HCT116 (cell line): ENCODE results near the gene MAGED1. TPM values are rescaled to one million over a fixed set of nuclear protein-coding genes. Genes with fewer than 3 reads are reported as not detected.

Source experiments
- ATAC-seq: fragments of 200-7000 bp; cut with Tn5 transposase; 2 replicates; pipeline ENCODE4 v1.9.1; 2020; ENCODE audit warnings: mild to moderate bottlenecking, moderate library complexity
- BruUV-seq: library from RNA; stranded (reverse); fragments of 400-500 nt; replicated peaks from 2 replicates; lab custom pipeline; 2021; lab: Mats Ljungman, UMichigan
- CTCF ChIA-PET: fragments of 300-600 bp; sonication (Branson Sonifier 250); formaldehyde crosslinking; loops from one replicate; lab custom pipeline; 2021; ENCODE audit warnings: antibody characterized with exemption; lab: Charles Lee
- POLR2A ChIA-PET: fragments of 300-600, 350-600 bp; sonication (Branson Sonifier 250); formaldehyde crosslinking; loops from one replicate; lab custom pipeline; 2021; ENCODE audit warnings: antibody characterized with exemption; lab: Charles Lee
- RAD21 ChIA-PET, 2 experiments: fragments of 300-600 bp; sonication (Branson Sonifier 250); formaldehyde crosslinking; loops; one replicate each; lab custom pipeline; 2023; ENCODE audit warnings: low total read pairs in 2 of 2; ENCODE audit not compliant: uncharacterized antibody in 2 of 2, unreplicated experiment in 2 of 2, low non-redundant PET in 1 of 2; lab: Charles Lee
- DNase-seq: peaks from one replicate; pipeline ENCODE4 v3.0.0-alpha.2; 2010; ENCODE audit warnings: low read depth, low spot score
- H2AFZ ChIP-seq: fragments of 200-600 bp; shearing (Covaris generic), sonication (generic); 2 replicates; pipeline ENCODE4 v1.6.1; 2017; ENCODE audit warnings: low read depth, mixed run types, mixed read lengths, antibody characterized with exemption, low read length; ENCODE audit not compliant: poor library complexity, severe bottlenecking
- H3K27ac ChIP-seq: 2 replicates; pipeline ENCODE4 v1.5.1; 2012; ENCODE audit warnings: low read depth, low read length
- H3K27me3 ChIP-seq: fragments of 200-600 bp; sonication (generic); 2 replicates; pipeline ENCODE4 v1.6.1; 2016; ENCODE audit warnings: mixed run types, low read length, mixed read lengths; ENCODE audit not compliant: insufficient read depth
- H3K36me3 ChIP-seq, 2 experiments: fragments of 200-500 bp in 1 of 2; fragments of 200-600 bp in 1 of 2; sonication (Bioruptor generic) in 1 of 2; sonication (generic) in 1 of 2; 2 replicates each; pipeline versions ENCODE4 v1.5.1 to v1.6.1; 2014 to 2016; ENCODE audit warnings: low read length in 2 of 2, inconsistent platforms in 1 of 2, mixed read lengths in 1 of 2, mixed run types in 1 of 2; ENCODE audit not compliant: insufficient read depth in 2 of 2, control insufficient read depth in 1 of 2
- H3K4me1 ChIP-seq, 2 experiments: fragments of 200-600 bp in 1 of 2; sonication (generic) in 1 of 2; 2 replicates each; pipeline versions ENCODE4 v1.5.1 to v1.6.1; 2012 to 2017; ENCODE audit warnings: low read length in 2 of 2, inconsistent platforms in 1 of 2, mild to moderate bottlenecking in 1 of 2, mixed read lengths in 1 of 2, mixed run types in 1 of 2, moderate library complexity in 1 of 2; ENCODE audit not compliant: insufficient read depth in 2 of 2, control insufficient read depth in 1 of 2
- H3K4me2 ChIP-seq: fragments of 200-600 bp; sonication (generic); 2 replicates; pipeline ENCODE4 v1.6.1; 2017; ENCODE audit warnings: mixed run types, low read length, mixed read lengths
- H3K4me3 ChIP-seq, 2 experiments: fragments of 200-600 bp in 1 of 2; sonication (generic) in 1 of 2; replicated peaks in 1 of 2; 2 replicates each; pipeline ENCODE4 v1.5.1; 2011 to 2016; ENCODE audit warnings: low read length in 2 of 2, control low read depth in 1 of 2, low read depth in 1 of 2, mild to moderate bottlenecking in 1 of 2, mixed read lengths in 1 of 2, mixed run types in 1 of 2
- H3K79me2 ChIP-seq: fragments of 200-600 bp; sonication (generic); 2 replicates; pipeline ENCODE4 v1.6.1; 2017; ENCODE audit warnings: mild to moderate bottlenecking, mixed run types, low read length, moderate library complexity, mixed read lengths; ENCODE audit not compliant: insufficient read depth
- H3K9ac ChIP-seq: fragments of 200-600 bp; sonication (generic); 2 replicates; pipeline ENCODE4 v1.6.1; 2016; ENCODE audit warnings: low read length, mixed read lengths
- H3K9me2 ChIP-seq: fragments of 200-600 bp; sonication (generic), shearing (Covaris generic); 2 replicates; pipeline ENCODE4 v1.6.1; 2017; ENCODE audit warnings: mixed run types, mild to moderate bottlenecking, moderate library complexity; ENCODE audit not compliant: insufficient read depth
- H3K9me3 ChIP-seq, 2 experiments: fragments of 200-500 bp in 1 of 2; fragments of 200-600 bp in 1 of 2; sonication (Bioruptor generic) in 1 of 2; sonication (generic) in 1 of 2; 2 replicates each; pipeline ENCODE4 v1.6.1; 2014 to 2017; ENCODE audit warnings: low read length in 2 of 2, mixed read lengths in 2 of 2, inconsistent platforms in 1 of 2, low read depth in 1 of 2, mild to moderate bottlenecking in 1 of 2, mixed run types in 1 of 2, moderate library complexity in 1 of 2; ENCODE audit not compliant: control insufficient read depth in 1 of 2, insufficient read depth in 1 of 2
- H4K20me1 ChIP-seq: fragments of 200-600 bp; sonication (generic), shearing (Covaris generic); 2 replicates; pipeline ENCODE4 v1.6.1; 2017; ENCODE audit warnings: mixed run types, mild to moderate bottlenecking, moderate library complexity; ENCODE audit not compliant: insufficient read depth
- CEBPB ChIP-seq: IDR thresholded peaks from 2 replicates; pipeline ENCODE4 v1.6.1; 2012; ENCODE audit warnings: low read depth
- EGR1 ChIP-seq: IDR thresholded peaks from 2 replicates; pipeline ENCODE4 v1.6.1; 2012; ENCODE audit warnings: low read depth
- ELF1 ChIP-seq: IDR thresholded peaks from 2 replicates; pipeline ENCODE4 v1.6.1; 2012; ENCODE audit warnings: low read depth, borderline replicate concordance
- EZH2 ChIP-seq: fragments of 200-600 bp; sonication (generic); IDR thresholded peaks from 2 replicates; pipeline ENCODE4 v1.6.1; 2017; ENCODE audit warnings: antibody characterized with exemption, mixed run types
- FOSL1 ChIP-seq: IDR thresholded peaks from 2 replicates; pipeline ENCODE4 v1.6.1; 2012; ENCODE audit warnings: low read depth
- JUND ChIP-seq: IDR thresholded peaks from 2 replicates; pipeline ENCODE4 v1.6.1; 2012
- POLR2A ChIP-seq: IDR thresholded peaks from 2 replicates; pipeline ENCODE4 v1.7.0; 2011; ENCODE audit warnings: borderline replicate concordance; ENCODE audit not compliant: insufficient read depth, insufficient read length; ENCODE audit errors: extremely low read depth
- SP1 ChIP-seq: IDR thresholded peaks from 2 replicates; pipeline ENCODE4 v1.6.1; 2012; ENCODE audit warnings: low read depth
- SRF ChIP-seq: IDR thresholded peaks from 2 replicates; pipeline ENCODE4 v1.6.1; 2012; ENCODE audit warnings: low read depth
- TCF7L2 ChIP-seq: IDR thresholded peaks from 2 replicates; pipeline ENCODE4 v1.7.0; 2011; ENCODE audit warnings: borderline replicate concordance, inconsistent platforms; ENCODE audit not compliant: insufficient read depth, insufficient read length; ENCODE audit errors: extremely low read depth
- ZNF274 ChIP-seq: fragments of 200-500 bp; sonication (Bioruptor generic); IDR thresholded peaks from 2 replicates; pipeline ENCODE4 v1.6.1; 2014; ENCODE audit warnings: mild to moderate bottlenecking, low read depth, low read length, inconsistent platforms
- intact Hi-C: fragments of 100-400 bp; cut with micrococcal nuclease; formaldehyde crosslinking; loops from 2 replicates; pipeline ENCODE4 v1.10.0; 2022
- total RNA-seq: library from RNA; stranded (reverse); gene quantifications from one replicate; pipeline ENCODE4 v1.2.1, GENCODE V29; 2021; ENCODE audit not compliant: unreplicated experiment
- TF ChIP-seq, protein P1 (sequence below): IDR thresholded peaks from 2 replicates; pipeline ENCODE4 v1.6.1; 2012
- TF ChIP-seq, protein P2 (sequence below): IDR thresholded peaks from 2 replicates; pipeline ENCODE4 v1.6.1; 2012
- TF ChIP-seq, protein P3 (sequence below): IDR thresholded peaks from 2 replicates; pipeline ENCODE4 v1.6.1; 2011; ENCODE audit warnings: mild to moderate bottlenecking, low read length, moderate library complexity; ENCODE audit not compliant: insufficient replicate concordance; ENCODE audit errors: extremely low read depth

MAGED1 gene
- total RNA-seq, 1 experiment from 2014 or later = 82.3 TPM

GRCh38 chrX:51905711-51906110 lies 12.3 kb downstream of the MAGED1 start:
- no peaks in the 10 kb centered on the region for H3K79me2 ChIP-seq
- no peaks in the 10 kb centered on the region for H3K27me3 ChIP-seq
- no peaks in the 10 kb centered on the region for H3K36me3 ChIP-seq
- ChIA-PET RAD21 (no interaction called here), CTCF (no interaction called here), POLR2A (no interaction called here)
- H3K4me2 ChIP-seq = no peak overlapping the region
- DNase-seq (no peak), ATAC-seq (no peak)
- H3K9me3 ChIP-seq = no peaks in the 10 kb centered on the region
- no peaks in the 10 kb centered on the region for H3K9me2 ChIP-seq
- no peak overlapping the region for H3K4me3 ChIP-seq
- H3K4me1 ChIP-seq = no peaks in the 10 kb centered on the region
- H3K9ac ChIP-seq = no peak overlapping the region
- no TSS peak for BruUV-seq
- no peak overlapping the region for H2AFZ ChIP-seq
- intact Hi-C loops = no loop called here
- H4K20me1 ChIP-seq = no peaks in the 10 kb centered on the region
- TF ChIP-seq, protein P1, sequence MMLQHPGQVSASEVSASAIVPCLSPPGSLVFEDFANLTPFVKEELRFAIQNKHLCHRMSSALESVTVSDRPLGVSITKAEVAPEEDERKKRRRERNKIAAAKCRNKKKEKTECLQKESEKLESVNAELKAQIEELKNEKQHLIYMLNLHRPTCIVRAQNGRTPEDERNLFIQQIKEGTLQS = no peak
- TF ChIP-seq FOSL1 (no peak), ELF1 (no peak), SRF (no peak), TCF7L2 (no peak), ZNF274 (no peak), CEBPB (no peak), JUND (no peak), EGR1 (no peak), SP1 (no peak)
- TF ChIP-seq, protein P2, sequence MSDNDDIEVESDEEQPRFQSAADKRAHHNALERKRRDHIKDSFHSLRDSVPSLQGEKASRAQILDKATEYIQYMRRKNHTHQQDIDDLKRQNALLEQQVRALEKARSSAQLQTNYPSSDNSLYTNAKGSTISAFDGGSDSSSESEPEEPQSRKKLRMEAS = no peak
- no peak overlapping the region for H3K27ac ChIP-seq

DNA sequence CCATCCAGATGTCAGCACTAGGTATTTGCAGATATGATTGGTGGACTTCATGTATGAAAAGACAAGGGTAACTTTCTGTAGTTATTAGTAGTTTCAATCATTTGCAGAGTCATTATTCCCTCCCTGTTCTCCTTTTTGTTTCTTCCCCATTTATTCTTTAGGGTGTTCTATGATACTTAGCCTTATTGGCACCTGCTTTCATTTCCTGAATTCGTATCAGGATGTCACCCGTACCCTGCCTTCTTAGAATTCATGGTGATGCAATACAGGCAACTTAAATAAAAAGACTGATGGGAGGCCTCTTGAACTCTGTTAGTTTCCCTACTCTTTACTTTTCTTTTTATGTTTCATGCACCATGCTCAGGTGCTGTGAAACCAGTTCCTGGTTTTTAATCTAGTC lies 24.2 kb downstream of the MAGED1 start:
- Histone ChIP-seq H3K4me1 (no peaks in the 10 kb centered on the region), H3K4me2 (no peak overlapping the region), H3K4me3 (no peak overlapping the region), H3K36me3 (no peaks in the 10 kb centered on the region), H3K79me2 (no peaks in the 10 kb centered on the region), H2AFZ (no peak overlapping the region), H3K27ac (no peak overlapping the region), H3K9me3 (no peaks in the 10 kb centered on the region), H4K20me1 (no peaks in the 10 kb centered on the region), H3K9ac (no peak overlapping the region), H3K9me2 (no peaks in the 10 kb centered on the region), H3K27me3 (no peaks in the 10 kb centered on the region; the same call in 1 of the 2 replicates)
- ChIA-PET RAD21 (no interaction called here), POLR2A (no interaction called here), CTCF (no interaction called here)
- intact Hi-C loops = no loop called here
- no TSS peak for BruUV-seq
- DNase-seq = no peak
- no peak for ATAC-seq
- TF ChIP-seq, protein P1 = no peak
- no peak for TF ChIP-seq POLR2A
- TF ChIP-seq JUND = no peak
- TF ChIP-seq EZH2 = no peak
- no peak for TF ChIP-seq CEBPB
- TF ChIP-seq TCF7L2 = no peak
- TF ChIP-seq, protein P3, sequence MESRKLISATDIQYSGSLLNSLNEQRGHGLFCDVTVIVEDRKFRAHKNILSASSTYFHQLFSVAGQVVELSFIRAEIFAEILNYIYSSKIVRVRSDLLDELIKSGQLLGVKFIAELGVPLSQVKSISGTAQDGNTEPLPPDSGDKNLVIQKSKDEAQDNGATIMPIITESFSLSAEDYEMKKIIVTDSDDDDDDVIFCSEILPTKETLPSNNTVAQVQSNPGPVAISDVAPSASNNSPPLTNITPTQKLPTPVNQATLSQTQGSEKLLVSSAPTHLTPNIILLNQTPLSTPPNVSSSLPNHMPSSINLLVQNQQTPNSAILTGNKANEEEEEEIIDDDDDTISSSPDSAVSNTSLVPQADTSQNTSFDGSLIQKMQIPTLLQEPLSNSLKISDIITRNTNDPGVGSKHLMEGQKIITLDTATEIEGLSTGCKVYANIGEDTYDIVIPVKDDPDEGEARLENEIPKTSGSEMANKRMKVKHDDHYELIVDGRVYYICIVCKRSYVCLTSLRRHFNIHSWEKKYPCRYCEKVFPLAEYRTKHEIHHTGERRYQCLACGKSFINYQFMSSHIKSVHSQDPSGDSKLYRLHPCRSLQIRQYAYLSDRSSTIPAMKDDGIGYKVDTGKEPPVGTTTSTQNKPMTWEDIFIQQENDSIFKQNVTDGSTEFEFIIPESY = no peak
- TF ChIP-seq SP1 = no peak
- TF ChIP-seq, protein P2 = no peak
- TF ChIP-seq EGR1 = no peak
- TF ChIP-seq SRF = no peak
